Left renal cortex interstitium (tissue), 4 donors: ENCODE measurements around the gene MPZL1. TPM values are rescaled to one million over a fixed set of nuclear protein-coding genes. Genes with fewer than 3 reads are reported as not detected.

Experiments
- DNase-seq, 4 donors: peaks; one replicate each; pipeline ENCODE4 v3.0.0-alpha.2; 2013; ENCODE audit warnings: low read depth in 4 of 4, low spot score in 2 of 4, missing footprints in 1 of 4
- polyA plus RNA-seq, 4 donors: library from polyadenylated mRNA; unstranded; fragments of 120-200 nt; gene quantifications; one replicate each; pipeline ENCODE4 v1.2.1, GENCODE V29; 2013; ENCODE audit not compliant: insufficient read length in 4 of 4

Gene MPZL1
- polyA plus RNA-seq, 4 donors = 113 to 126 (median 116) TPM

GRCh38 chr1:167746988-167747655 is 25.3 kb downstream of the MPZL1 start:
- DNase-seq = no peak

GRCh38 chr1:167747988-167748387 is 26.2 kb downstream of the MPZL1 start:
- no peak for DNase-seq

GRCh38 chr1:167748906-167749305 is 27.1 kb downstream of the MPZL1 start:
- DNase-seq = no peak

- no peak for DNase-seq
These were observed 28.0 kb downstream of the MPZL1 start for GRCh38 chr1:167749741-167750140.

GRCh38 chr1:167750641-167751040 is 28.9 kb downstream of the MPZL1 start:
- no peak for DNase-seq

- no peak for DNase-seq
These were observed 29.9 kb downstream of the MPZL1 start for GRCh38 chr1:167751676-167752075.

GRCh38 chr1:167752219-167752985 is 30.6 kb downstream of the MPZL1 start:
- DNase-seq = no peak

GRCh38 chr1:167755654-167756053 is 33.9 kb downstream of the MPZL1 start:
- DNase-seq = no peak

- no peak for DNase-seq
These were observed 35.1 kb downstream of the MPZL1 start for GRCh38 chr1:167756730-167757405.

- DNase-seq = no peak
These were observed 35.9 kb downstream of the MPZL1 start for GRCh38 chr1:167757433-167758309.

GRCh38 chr1:167761400-167761799 is 39.6 kb downstream of the MPZL1 start:
- DNase-seq = no peak

GRCh38 chr1:167762061-167762746 is 40.4 kb downstream of the MPZL1 start:
- DNase-seq = no peak

GRCh38 chr1:167763525-167764220 is 41.9 kb downstream of the MPZL1 start:
- DNase-seq = no peak

- DNase-seq = no peak
These were observed 42.9 kb downstream of the MPZL1 start for GRCh38 chr1:167764458-167765330.

- no peak for DNase-seq
These were observed 43.7 kb downstream of the MPZL1 start for GRCh38 chr1:167765496-167765895.

GRCh38 chr1:167766538-167766937 is 44.8 kb downstream of the MPZL1 start:
- no peak for DNase-seq

- no peak for DNase-seq
These were observed 46.0 kb downstream of the MPZL1 start for GRCh38 chr1:167767761-167768160.

- DNase-seq = no peak
These were observed 48.3 kb downstream of the MPZL1 start for GRCh38 chr1:167770127-167770526.
